Natural killer cell (primary cell): ENCODE measurements around the gene TNFAIP3. TPM values are rescaled to one million over a fixed set of nuclear protein-coding genes. Genes with fewer than 3 reads are reported as not detected.
A peak's percentile ranks its signal among the peaks of the same experiment; 100 is the strongest.

Experiments used
- ATAC-seq, 3 donors: fragments of 150-1000 bp in 2 of 3; fragments of 200-7000 bp in 1 of 3; cut with Tn5 transposase; 1 replicate in 1 of 3; 2 replicates in 2 of 3; pipeline ENCODE4 v1.10.0; 2021; ENCODE audit warnings: mild to moderate bottlenecking in 2 of 3, moderate library complexity in 2 of 3
- DNase-seq, 2 donors: peaks; one replicate each; pipeline versions ENCODE4 v3.0.0 to v3.0.0-alpha.2; 2013 to 2021; ENCODE audit warnings: mixed read lengths in 1 of 2
- H3K27ac ChIP-seq: one replicate; pipeline ENCODE4 v1.5.1; 2013; ENCODE audit warnings: mild to moderate bottlenecking, low read length
- H3K27me3 ChIP-seq: one replicate; pipeline ENCODE4 v1.6.1; 2013; ENCODE audit warnings: low read length; ENCODE audit not compliant: control insufficient read depth, insufficient read depth
- H3K36me3 ChIP-seq: one replicate; pipeline ENCODE4 v1.6.1; 2013; ENCODE audit warnings: low read length; ENCODE audit not compliant: control insufficient read depth, insufficient read depth
- H3K4me1 ChIP-seq: one replicate; pipeline ENCODE4 v1.6.1; 2013; ENCODE audit warnings: low read length; ENCODE audit not compliant: control insufficient read depth, insufficient read depth
- H3K4me3 ChIP-seq: one replicate; pipeline ENCODE4 v1.5.1; 2013; ENCODE audit warnings: low read length
- H3K9me3 ChIP-seq: one replicate; pipeline ENCODE4 v1.6.1; 2013; ENCODE audit warnings: low read length; ENCODE audit not compliant: control insufficient read depth, insufficient read depth
- H3K27ac Mint-ChIP-seq, 2 donors: one replicate each; pipeline ENCODE4 v1.8.0; 2022; ENCODE audit warnings: mild to moderate bottlenecking in 2 of 2, mixed read lengths in 2 of 2, moderate library complexity in 1 of 2
- H3K27me3 Mint-ChIP-seq, 2 donors: one replicate each; pipeline ENCODE4 v1.8.0; 2022; ENCODE audit warnings: low read depth in 2 of 2, mixed read lengths in 2 of 2
- H3K36me3 Mint-ChIP-seq: one replicate; pipeline ENCODE4 v1.8.0; 2022; ENCODE audit warnings: mixed read lengths
- H3K4me1 Mint-ChIP-seq, 2 donors: one replicate each; pipeline ENCODE4 v1.8.0; 2022; ENCODE audit warnings: mixed read lengths in 2 of 2
- H3K4me3 Mint-ChIP-seq: one replicate; pipeline ENCODE4 v1.8.0; 2022; ENCODE audit warnings: mild to moderate bottlenecking, moderate library complexity, mixed read lengths
- H3K9me3 Mint-ChIP-seq, 2 donors: one replicate each; pipeline ENCODE4 v1.8.0; 2022; ENCODE audit warnings: mixed read lengths in 2 of 2
- WGBS: methylation state at CpG from one replicate; pipeline ENCODE4 v1.1.7; 2013; ENCODE audit warnings: missing lambda C conversion rate; ENCODE audit not compliant: insufficient coverage; 5-methylcytosine and 5-hydroxymethylcytosine counted together
- intact Hi-C: fragments of 100-400 bp; cut with micrococcal nuclease; formaldehyde crosslinking; loops from one replicate; pipeline ENCODE4 v1.14.2; 2022
- total RNA-seq, 4 donors: library from RNA; stranded (reverse); fragments of 120-200 nt in 1 of 4; gene quantifications; one replicate each; pipeline versions ENCODE4 v1.2.3 to v1.2.4, GENCODE V29; 2013 to 2022
- TF ChIP-seq, protein P1 (sequence below): fragments of 200-600 bp; IDR thresholded peaks from one replicate; pipeline ENCODE4 v1.8.0; 2022; ENCODE audit warnings: antibody characterized with exemption

TNFAIP3 gene
- total RNA-seq, 3 donors from 2014 or later (not counting 1 experiment from before 2014, with no cell fraction given): 1,163 to 1,298 (median 1,241) TPM

DNA sequence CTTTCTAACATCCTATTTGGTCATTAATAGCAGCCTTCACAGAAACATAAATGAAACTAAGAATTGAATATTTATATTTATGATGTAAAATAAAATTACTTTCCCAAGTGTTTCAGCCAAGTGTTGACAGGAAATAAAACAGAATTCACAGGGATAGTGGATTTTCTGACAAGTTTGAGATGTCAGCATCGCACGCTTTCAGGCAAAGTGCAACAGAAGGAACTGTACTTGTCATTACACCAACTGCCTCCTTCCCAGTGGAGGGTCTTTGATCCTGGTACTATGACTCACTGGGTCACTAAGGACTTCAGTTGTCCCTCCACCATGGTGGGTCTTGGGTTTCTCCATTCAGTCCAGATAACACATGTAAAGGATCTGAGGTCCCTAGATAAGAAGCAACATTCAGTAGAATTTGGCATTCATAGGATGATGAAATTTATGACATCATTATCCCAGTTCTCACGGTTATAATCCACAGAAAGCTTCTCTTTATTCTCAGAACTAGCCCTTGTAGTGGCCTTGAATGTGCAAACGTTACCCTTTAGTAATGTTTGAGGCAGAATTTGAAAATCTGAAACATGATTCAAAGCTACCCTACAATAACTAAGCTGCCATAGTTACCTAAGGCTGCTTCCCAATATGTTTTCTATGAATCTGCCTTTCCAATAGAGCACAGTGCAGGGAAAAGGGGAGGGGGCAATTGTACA lies 3.8 kb upstream of the TNFAIP3 start:
- no peak for DNase-seq
- H3K36me3 Mint-ChIP-seq: no peaks in the 10 kb centered on the region
- intact Hi-C loops: no loop called here
- H3K27me3 Mint-ChIP-seq: no peaks in the 10 kb centered on the region
- no peak overlapping the region for H3K27ac Mint-ChIP-seq
- no peak overlapping the region for H3K27ac ChIP-seq
- ATAC-seq: no peak
- peaks cover 2% of the 10 kb centered on the region for H3K36me3 ChIP-seq
- peaks cover 14 to 23% of the 10 kb centered on the region in 2 donors for H3K4me1 Mint-ChIP-seq
- TF ChIP-seq, protein P1, sequence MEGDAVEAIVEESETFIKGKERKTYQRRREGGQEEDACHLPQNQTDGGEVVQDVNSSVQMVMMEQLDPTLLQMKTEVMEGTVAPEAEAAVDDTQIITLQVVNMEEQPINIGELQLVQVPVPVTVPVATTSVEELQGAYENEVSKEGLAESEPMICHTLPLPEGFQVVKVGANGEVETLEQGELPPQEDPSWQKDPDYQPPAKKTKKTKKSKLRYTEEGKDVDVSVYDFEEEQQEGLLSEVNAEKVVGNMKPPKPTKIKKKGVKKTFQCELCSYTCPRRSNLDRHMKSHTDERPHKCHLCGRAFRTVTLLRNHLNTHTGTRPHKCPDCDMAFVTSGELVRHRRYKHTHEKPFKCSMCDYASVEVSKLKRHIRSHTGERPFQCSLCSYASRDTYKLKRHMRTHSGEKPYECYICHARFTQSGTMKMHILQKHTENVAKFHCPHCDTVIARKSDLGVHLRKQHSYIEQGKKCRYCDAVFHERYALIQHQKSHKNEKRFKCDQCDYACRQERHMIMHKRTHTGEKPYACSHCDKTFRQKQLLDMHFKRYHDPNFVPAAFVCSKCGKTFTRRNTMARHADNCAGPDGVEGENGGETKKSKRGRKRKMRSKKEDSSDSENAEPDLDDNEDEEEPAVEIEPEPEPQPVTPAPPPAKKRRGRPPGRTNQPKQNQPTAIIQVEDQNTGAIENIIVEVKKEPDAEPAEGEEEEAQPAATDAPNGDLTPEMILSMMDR: no peak
- no peak overlapping the region for H3K4me3 ChIP-seq
- WGBS: 80% methylated on average over 3 of the region's 4 CpGs
- no peak overlapping the region for H3K4me3 Mint-ChIP-seq
- H3K4me1 ChIP-seq: peaks cover 15% of the 10 kb centered on the region
- H3K27me3 ChIP-seq: no peaks in the 10 kb centered on the region
- H3K9me3 Mint-ChIP-seq: no peaks in the 10 kb centered on the region
- no peaks in the 10 kb centered on the region for H3K9me3 ChIP-seq

DNA sequence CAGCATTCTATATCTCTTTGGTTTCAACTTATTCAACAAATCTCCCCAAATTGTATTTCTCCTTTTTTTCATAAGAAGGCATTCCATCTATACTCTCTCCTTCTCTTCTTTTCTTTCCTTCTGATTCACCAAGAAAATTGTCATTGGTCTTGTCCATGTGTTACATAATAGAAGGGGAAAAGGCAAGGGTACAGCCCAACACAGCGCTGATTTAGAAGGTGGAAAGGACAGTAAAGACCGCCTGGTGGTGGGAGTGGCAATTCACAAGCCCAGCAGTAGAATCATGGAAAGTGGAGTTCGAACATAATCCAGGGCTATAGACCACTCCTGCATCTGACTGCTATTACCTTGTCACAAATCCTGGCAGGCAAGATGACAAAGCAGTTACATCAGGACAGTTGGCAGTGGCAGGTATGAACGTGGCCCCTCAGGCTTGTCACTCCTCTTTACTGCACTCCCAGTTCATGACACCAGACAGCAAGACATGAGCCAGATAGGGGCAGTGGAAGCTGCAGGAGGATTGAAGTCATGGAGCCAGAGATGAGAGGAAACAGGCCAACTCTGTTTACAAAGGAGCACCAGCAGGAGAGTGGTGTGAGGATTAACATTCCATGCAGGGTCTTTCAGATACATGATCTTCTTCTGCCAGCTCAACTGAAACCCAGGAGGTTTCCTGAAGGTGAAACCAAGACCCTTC lies 2.1 kb upstream of the TNFAIP3 start:
- Mint-ChIP-seq H3K27me3 (no peaks in the 10 kb centered on the region), H3K27ac (peak overlapping the region; percentile 96 to 98), H3K9me3 (no peaks in the 10 kb centered on the region), H3K36me3 (no peaks in the 10 kb centered on the region), H3K4me3 (no peak overlapping the region), H3K4me1 (peaks cover 31 to 40% of the 10 kb centered on the region in 2 donors)
- DNase-seq (no peak), ATAC-seq (no peak)
- WGBS: 89% methylated on average over 4 of the region's 4 CpGs
- H3K27me3 ChIP-seq: no peaks in the 10 kb centered on the region
- peaks cover 26% of the 10 kb centered on the region for H3K4me1 ChIP-seq
- H3K36me3 ChIP-seq: no peaks in the 10 kb centered on the region
- H3K27ac ChIP-seq: no peak overlapping the region
- H3K9me3 ChIP-seq: no peaks in the 10 kb centered on the region
- intact Hi-C loops: loop anchor here (5.0 kb wide), 1 partner anchor 242 kb away; the partner anchor contains the start of gene PERP
- H3K4me3 ChIP-seq: no peak overlapping the region
- TF ChIP-seq, protein P1: no peak

DNA sequence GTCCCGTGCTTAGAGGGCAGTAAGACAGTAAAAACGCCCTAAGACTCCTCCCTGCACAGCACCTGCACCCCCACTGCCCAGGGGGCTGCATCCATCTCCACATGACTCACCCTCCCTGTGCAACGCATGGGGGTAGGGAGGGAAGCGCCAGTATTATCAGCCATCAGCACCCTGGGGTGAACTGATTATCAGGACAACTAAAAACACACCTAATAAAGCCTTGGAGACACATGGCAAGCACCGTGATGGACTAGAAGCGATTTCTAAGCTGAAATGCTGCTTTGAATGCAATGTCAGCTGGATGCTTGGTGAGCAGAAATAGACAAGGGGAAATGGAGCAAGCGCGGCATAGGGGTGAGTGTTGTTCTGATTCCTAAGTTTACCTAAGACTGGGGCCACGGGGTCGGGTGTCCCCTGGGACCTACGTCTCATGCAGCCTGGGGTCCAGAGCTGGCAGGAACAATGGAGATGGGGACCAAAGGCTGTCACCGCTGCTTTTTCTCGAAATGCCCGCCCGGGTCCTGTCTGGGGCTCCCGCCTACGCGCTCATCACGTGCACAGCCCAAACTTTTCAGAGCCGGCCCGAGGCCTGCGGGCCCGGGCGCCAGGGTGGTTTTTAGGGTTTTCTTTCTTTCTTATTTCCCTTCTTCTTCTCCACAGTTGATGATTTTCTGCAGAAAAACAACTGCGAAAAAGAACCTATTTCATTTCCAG lies 702 bp upstream of the TNFAIP3 start:
- Mint-ChIP-seq H3K4me3 (peak overlapping the region; percentile 98), H3K27ac (peak overlapping the region; percentile 96 to 98), H3K4me1 (peaks cover 45 to 54% of the 10 kb centered on the region in 2 donors), H3K36me3 (peaks cover 7% of the 10 kb centered on the region), H3K27me3 (no peaks in the 10 kb centered on the region), H3K9me3 (no peaks in the 10 kb centered on the region)
- no peak for DNase-seq
- H3K27me3 ChIP-seq: no peaks in the 10 kb centered on the region
- TF ChIP-seq, protein P1: no peak
- intact Hi-C loops: loop anchor here (1.0 to 5.0 kb wide), 2 partner anchors 42 to 241 kb away; partner anchors contain the start of gene PERP
- no peaks in the 10 kb centered on the region for H3K9me3 ChIP-seq
- peak overlapping the region; percentile 86 for H3K4me3 ChIP-seq
- peak overlapping the region; percentile 94 for H3K27ac ChIP-seq
- ATAC-seq: peak; percentile 21 to 24 (median 22)
- H3K36me3 ChIP-seq: peaks cover 2% of the 10 kb centered on the region
- 9% methylated on average over 19 of the region's 25 CpGs for WGBS
- H3K4me1 ChIP-seq: peaks cover 39% of the 10 kb centered on the region
